COLO668 (cell line): ENCODE measurements around the gene GTPBP3.

ENCODE experiments used
- DNase-seq: peaks from one replicate; lab custom pipeline; 2025; ENCODE audit not compliant: unreplicated experiment; lab: John Stamatoyannopoulos, UW

The GTPBP3 gene

GRCh38 chr19:17380426-17381138, 43.2 kb downstream of the GTPBP3 start:
- DNase-seq, result no peak

DNA sequence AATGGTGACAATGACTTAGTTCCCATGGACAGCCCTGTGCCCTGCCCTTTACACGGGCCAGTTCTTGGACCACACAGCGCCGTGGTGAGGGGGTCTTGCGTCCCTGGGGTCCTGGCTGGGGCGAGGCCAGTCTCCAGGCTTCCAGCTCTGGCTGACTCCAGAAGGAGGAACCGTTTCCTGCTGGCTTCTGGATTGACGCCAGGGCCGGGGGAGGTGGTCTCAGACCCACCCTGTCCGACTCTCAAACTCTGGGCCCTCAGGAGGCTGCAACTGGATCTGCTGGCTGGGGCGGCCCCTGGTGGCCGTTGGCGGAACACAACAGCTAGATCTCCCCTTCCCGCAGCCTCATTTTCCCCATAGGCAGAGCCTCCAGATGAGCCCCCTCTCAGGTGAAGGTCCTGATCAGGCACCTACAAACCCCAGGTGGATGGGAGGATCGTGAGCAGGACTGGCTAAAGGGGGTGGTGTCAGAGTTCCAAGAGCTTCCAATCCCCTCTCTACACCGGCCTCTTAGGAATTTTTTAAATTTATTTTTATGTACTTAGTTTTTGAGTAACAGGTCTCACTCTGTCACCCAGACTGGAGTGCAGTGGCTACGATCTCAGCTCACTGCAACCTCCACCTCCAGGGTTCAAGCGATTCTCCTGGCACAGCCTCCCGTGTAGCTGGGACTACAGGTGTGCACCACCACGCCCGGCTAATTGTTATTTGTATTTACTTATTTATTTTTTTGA, 48.7 kb downstream of the GTPBP3 start:
- DNase-seq, result peak; percentile 36

- no peak for DNase-seq
These were observed 51.9 kb downstream of the GTPBP3 start for GRCh38 chr19:17389288-17389687.

GRCh38 chr19:17389957-17390664, 52.8 kb downstream of the GTPBP3 start:
- DNase-seq, result no peak

DNA sequence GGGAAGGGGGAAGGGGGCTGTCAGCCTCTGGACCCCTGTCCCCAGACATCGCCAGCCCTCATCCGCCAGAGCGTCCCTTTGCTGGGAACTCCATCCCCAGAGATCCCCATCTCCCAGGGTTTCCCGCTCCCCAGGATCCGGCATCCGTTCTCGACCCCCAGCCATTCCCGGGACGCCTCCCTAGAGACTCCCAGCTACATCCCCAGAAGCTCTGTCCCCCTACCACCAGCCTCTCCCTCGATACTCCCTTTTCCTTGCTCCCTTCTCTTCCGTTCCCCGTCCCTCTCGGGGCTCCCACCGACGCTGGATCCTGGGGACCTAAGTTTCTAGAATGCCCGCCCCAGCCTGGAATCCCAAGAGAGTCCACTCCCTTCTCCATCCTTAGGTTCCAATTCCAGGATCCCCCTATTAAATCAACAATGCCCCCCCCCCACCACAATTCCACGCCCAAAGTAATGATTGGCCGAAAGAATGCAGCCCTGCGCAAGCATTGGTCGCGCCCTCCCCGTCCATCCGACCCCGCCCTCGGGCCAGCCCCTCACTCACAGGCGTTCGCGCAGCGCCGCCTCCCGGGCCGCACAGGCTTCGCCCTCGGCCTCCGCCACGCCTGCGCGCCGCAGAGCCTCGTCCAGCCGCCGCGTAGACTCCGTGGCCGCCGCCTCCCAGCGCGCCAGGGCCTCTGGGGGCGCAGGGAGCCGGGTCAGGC, 53.5 kb downstream of the GTPBP3 start:
- peak; percentile 78 for DNase-seq

DNA sequence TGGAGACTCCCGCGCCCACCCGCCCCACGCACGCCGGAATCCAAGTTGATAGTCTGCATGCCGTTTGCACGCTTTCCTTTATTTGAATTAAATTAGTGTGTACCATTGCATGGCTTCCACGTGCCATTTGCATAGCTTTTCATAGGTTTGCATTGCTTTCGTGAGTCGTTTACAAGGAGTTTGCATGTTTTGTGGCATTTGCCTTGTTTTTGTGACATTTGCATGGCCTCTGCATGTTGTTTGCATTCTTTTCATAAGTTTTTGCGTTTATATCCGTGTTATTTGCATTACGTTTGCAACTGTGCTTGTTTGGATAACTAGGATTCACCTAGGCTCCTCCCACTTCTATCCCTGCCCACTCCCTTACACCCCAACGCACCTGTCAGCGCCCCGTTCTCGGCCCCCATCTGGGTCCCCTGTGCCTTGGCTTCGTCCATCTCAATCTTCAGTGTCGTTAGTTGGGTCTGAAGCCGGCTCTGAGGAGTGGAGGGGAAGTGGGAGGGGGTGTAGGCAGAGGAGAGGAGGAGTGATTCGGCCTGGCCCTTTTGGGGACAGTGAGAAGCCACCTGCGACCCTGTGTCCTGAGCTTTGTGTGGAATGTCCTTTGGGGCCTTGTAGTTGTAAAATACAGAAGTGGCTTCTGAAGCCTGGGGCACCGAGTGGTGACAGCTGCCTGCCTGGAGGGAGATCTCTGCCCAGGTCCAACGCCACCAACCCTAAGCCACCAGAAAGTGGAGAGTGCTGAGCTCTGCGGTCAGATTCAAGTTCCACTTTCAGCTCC, 54.2 kb downstream of the GTPBP3 start:
- no peak for DNase-seq
